ENCODE data around the gene RUNX2. TPM values are rescaled to one million over a fixed set of nuclear protein-coding genes. Genes with fewer than 3 reads are reported as not detected.

Gene RUNX2
- total and polyA plus RNA-seq, 10 of the 15 experiments (the other 5 are each of a cell fraction or from before 2014, with no cell fraction given): 0.01 to 0.77 (median 0.15) TPM; not detected in 3

DNA sequence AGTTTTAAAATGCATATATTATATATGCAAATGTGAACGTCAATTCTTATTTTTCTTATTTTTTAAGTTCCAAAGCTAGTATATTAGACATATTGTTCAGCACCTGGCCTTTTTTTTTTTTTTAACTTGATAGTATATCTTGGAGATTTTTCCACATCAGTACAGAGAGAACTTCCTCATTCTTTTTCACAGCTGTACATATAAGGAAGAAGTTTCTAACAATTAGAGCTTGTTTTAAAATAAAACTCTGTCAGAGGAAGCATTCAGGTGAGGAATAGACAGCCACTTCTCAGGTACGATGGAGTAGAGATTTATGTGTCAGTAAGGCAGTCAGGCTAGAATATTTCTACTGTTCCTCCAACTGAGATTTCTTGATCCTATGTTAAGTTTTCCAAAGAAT is 282.7 kb downstream of the RUNX2 start (continued):
- TF ChIP-seq, protein P1, sequence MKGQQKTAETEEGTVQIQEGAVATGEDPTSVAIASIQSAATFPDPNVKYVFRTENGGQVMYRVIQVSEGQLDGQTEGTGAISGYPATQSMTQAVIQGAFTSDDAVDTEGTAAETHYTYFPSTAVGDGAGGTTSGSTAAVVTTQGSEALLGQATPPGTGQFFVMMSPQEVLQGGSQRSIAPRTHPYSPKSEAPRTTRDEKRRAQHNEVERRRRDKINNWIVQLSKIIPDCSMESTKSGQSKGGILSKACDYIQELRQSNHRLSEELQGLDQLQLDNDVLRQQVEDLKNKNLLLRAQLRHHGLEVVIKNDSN (IDR thresholded peaks at IDR 0.05; ENCODE audit: borderline replicate concordance, extremely low read length, insufficient read depth, low read depth, low read length): no peak
- TF ChIP-seq POLR2A (IDR thresholded peaks at IDR 0.05; ENCODE audit: low read depth, low read length): no peak
- no peak for TF ChIP-seq NFYB (IDR thresholded peaks at IDR 0.05; ENCODE audit: insufficient read depth, low read depth, low read length)
- TF ChIP-seq POU2F2 (IDR thresholded peaks at IDR 0.05; ENCODE audit: borderline replicate concordance, low read depth, low read length): no peak
- TF ChIP-seq HDGF (IDR thresholded peaks at IDR 0.05): no peak

DNA sequence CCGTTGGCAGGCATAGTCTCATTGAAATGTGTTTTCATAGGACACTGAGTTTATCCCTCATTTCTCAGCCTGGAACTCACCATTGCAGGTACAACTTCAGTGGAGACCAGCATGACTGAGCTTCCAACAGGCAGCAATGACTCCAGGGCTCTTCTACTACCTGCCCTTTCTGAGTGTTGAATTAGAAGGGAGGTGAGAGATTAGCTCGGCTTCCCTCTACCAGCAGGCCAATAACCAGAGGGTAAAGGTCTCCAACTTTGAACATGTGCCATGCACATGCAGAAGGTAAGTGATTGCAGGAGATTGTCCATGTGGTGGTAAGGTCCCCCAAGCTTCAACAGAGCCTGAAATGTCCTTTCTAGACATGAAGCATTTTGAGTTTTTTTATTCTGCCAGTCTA is 283.4 kb downstream of the RUNX2 start:
- Histone ChIP-seq H3K4me2 (ENCODE audit: control insufficient read depth, insufficient read depth) (no peak overlapping the region), H3K27ac (ENCODE audit: control insufficient read depth, insufficient read depth) (no peak overlapping the region), H3K4me1 (ENCODE audit: control insufficient read depth, insufficient read depth, low read length) (no peaks in the 10 kb centered on the region), H2AFZ (ENCODE audit: control insufficient read depth, low read depth, low read length) (no peak overlapping the region), H3K9ac (ENCODE audit: control insufficient read depth, insufficient read depth, low read length) (no peak overlapping the region), H3K27me3 (replicated peaks in 1 of 2; ENCODE audit: control insufficient read depth in 2 of 2, insufficient read depth in 2 of 2, low read length in 1 of 2) (peaks cover 0 to 1% of the 10 kb centered on the region in 2 experiments; a peak in 1 of 4 replicates), H3K36me3 (ENCODE audit: control insufficient read depth in 2 of 2, insufficient read depth in 2 of 2, low read length in 1 of 2) (no peaks in the 10 kb centered on the region), H3K79me2 (ENCODE audit: control insufficient read depth, insufficient read depth, low read length) (no peaks in the 10 kb centered on the region), H3K9me3 (replicated peaks; ENCODE audit: control insufficient read depth, insufficient read depth, low read length) (no peaks in the 10 kb centered on the region), H3K4me3 (no peak overlapping the region), H4K20me1 (ENCODE audit: control insufficient read depth, insufficient read depth) (no peaks in the 10 kb centered on the region)
- ChIA-PET RAD21 (ENCODE audit: unreplicated experiment) (no interaction called here), POLR2A (no interaction called here), CTCF (interaction anchor here (1.0 kb wide), 1 partner anchor 10 kb away, joined by 3 read pairs; no protein-coding TSS in a partner anchor), SMC1A (ENCODE audit: uncharacterized antibody, unreplicated experiment) (interaction anchor here (0.5 kb wide), 1 partner anchor 743 kb away, joined by 3 read pairs; no protein-coding TSS in a partner anchor)
- intact Hi-C loops (cut with micrococcal nuclease; ENCODE audit: unreplicated experiment) (no loop called here), in situ Hi-C loops (cut with MboI) (no loop called here)
- no TSS peak for BruUV-seq (replicated peaks)
- TF ChIP-seq WRNIP1 (IDR thresholded peaks at IDR 0.05; ENCODE audit: borderline replicate concordance, low read depth, low read length) (no peak), SRF (IDR thresholded peaks at IDR 0.05; ENCODE audit: low read depth in 2 of 2, low read length in 2 of 2) (no peak)
- no peak for FAIRE-seq
- WGBS (ENCODE audit: insufficient coverage, insufficient replicate concordance, low lambda C conversion rate, missing lambda C conversion rate): 5% methylated on average over 2 of the region's 2 CpGs
- ATAC-seq: no peak
- DNase-seq (ENCODE audit: low read depth, low spot score): no peak
